ENCODE results near the gene USP20. TPM values are rescaled to one million over a fixed set of nuclear protein-coding genes. Genes with fewer than 3 reads are reported as not detected.
A peak's percentile ranks its signal among the peaks of the same experiment; 100 is the strongest.

Gene USP20
- total and polyA plus RNA-seq, 4 donors: 11.4 to 38.9 (median 24.0) TPM

- 92% methylated on average over 24 of the region's 24 CpGs for WGBS (ENCODE audit: insufficient coverage)
- H3K4me3 ChIP-seq (ENCODE audit: low read depth, low read length): no peak overlapping the region
- DNase-seq (ENCODE audit: low read depth in 4 of 6, low spot score in 6 of 6): no peak
- peaks cover 57% of the 10 kb centered on the region for H3K36me3 ChIP-seq (ENCODE audit: control insufficient read depth, insufficient read depth, low read length)
- H3K27ac ChIP-seq (ENCODE audit: low read depth, low read length): no peak overlapping the region
- H3K27me3 ChIP-seq (ENCODE audit: control insufficient read depth, insufficient read depth, low read length): no peaks in the 10 kb centered on the region
- peaks cover 16% of the 10 kb centered on the region for H3K4me1 ChIP-seq (ENCODE audit: control insufficient read depth, insufficient read depth, low read length)
- no peaks in the 10 kb centered on the region for H3K9me3 ChIP-seq (ENCODE audit: control insufficient read depth, insufficient read depth, low read length)
These were observed 34.6 kb downstream of the USP20 start for GRCh38 chr9:129869585-129870501.

GRCh38 chr9:129871046-129871445 is 35.8 kb downstream of the USP20 start:
- Histone ChIP-seq H3K9me3 (ENCODE audit: control insufficient read depth, insufficient read depth, low read length) (no peaks in the 10 kb centered on the region), H3K36me3 (ENCODE audit: control insufficient read depth, insufficient read depth, low read length) (peaks cover 45% of the 10 kb centered on the region), H3K4me1 (ENCODE audit: control insufficient read depth, insufficient read depth, low read length) (peaks cover 12% of the 10 kb centered on the region), H3K4me3 (ENCODE audit: low read depth, low read length) (no peak overlapping the region), H3K27ac (ENCODE audit: low read depth, low read length) (no peak overlapping the region), H3K27me3 (ENCODE audit: control insufficient read depth, insufficient read depth, low read length) (no peaks in the 10 kb centered on the region)
- DNase-seq (ENCODE audit: low read depth in 4 of 6, low spot score in 6 of 6): no peak
- WGBS (ENCODE audit: insufficient coverage): 51% methylated on average over 6 of the region's 11 CpGs

- Histone ChIP-seq H3K36me3 (ENCODE audit: control insufficient read depth, insufficient read depth, low read length) (peaks cover 19% of the 10 kb centered on the region), H3K27me3 (ENCODE audit: control insufficient read depth, insufficient read depth, low read length) (no peaks in the 10 kb centered on the region), H3K27ac (ENCODE audit: low read depth, low read length) (no peak overlapping the region), H3K4me3 (ENCODE audit: low read depth, low read length) (no peak overlapping the region), H3K4me1 (ENCODE audit: control insufficient read depth, insufficient read depth, low read length) (no peaks in the 10 kb centered on the region), H3K9me3 (ENCODE audit: control insufficient read depth, insufficient read depth, low read length) (no peaks in the 10 kb centered on the region)
- WGBS (ENCODE audit: insufficient coverage): 74% methylated on average over 15 of the region's 16 CpGs
- no peak for DNase-seq (ENCODE audit: low read depth in 4 of 6, low spot score in 6 of 6)
These were observed 38.4 kb downstream of the USP20 start for GRCh38 chr9:129873563-129874190.

- Histone ChIP-seq H3K27me3 (ENCODE audit: control insufficient read depth, insufficient read depth, low read length) (no peaks in the 10 kb centered on the region), H3K4me3 (ENCODE audit: low read depth, low read length) (no peak overlapping the region), H3K4me1 (ENCODE audit: control insufficient read depth, insufficient read depth, low read length) (no peaks in the 10 kb centered on the region), H3K27ac (ENCODE audit: low read depth, low read length) (no peak overlapping the region), H3K9me3 (ENCODE audit: control insufficient read depth, insufficient read depth, low read length) (no peaks in the 10 kb centered on the region), H3K36me3 (ENCODE audit: control insufficient read depth, insufficient read depth, low read length) (peaks cover 11% of the 10 kb centered on the region)
- no peak for DNase-seq (ENCODE audit: low read depth in 4 of 6, low spot score in 6 of 6)
- 94% methylated on average over 38 of the region's 38 CpGs for WGBS (ENCODE audit: insufficient coverage)
These were observed 39.2 kb downstream of the USP20 start for GRCh38 chr9:129874261-129875101.

GRCh38 chr9:129875181-129875611 is 39.9 kb downstream of the USP20 start:
- Histone ChIP-seq H3K9me3 (ENCODE audit: control insufficient read depth, insufficient read depth, low read length) (no peaks in the 10 kb centered on the region), H3K27me3 (ENCODE audit: control insufficient read depth, insufficient read depth, low read length) (no peaks in the 10 kb centered on the region), H3K27ac (ENCODE audit: low read depth, low read length) (no peak overlapping the region), H3K4me3 (ENCODE audit: low read depth, low read length) (no peak overlapping the region), H3K4me1 (ENCODE audit: control insufficient read depth, insufficient read depth, low read length) (no peaks in the 10 kb centered on the region), H3K36me3 (ENCODE audit: control insufficient read depth, insufficient read depth, low read length) (peaks cover 4% of the 10 kb centered on the region)
- DNase-seq (ENCODE audit: low read depth in 4 of 6, low spot score in 6 of 6): no peak
- 91% methylated on average over 12 of the region's 23 CpGs for whole genome bisulfite sequencing (ENCODE audit: insufficient coverage)

- no peaks in the 10 kb centered on the region for H3K36me3 ChIP-seq (ENCODE audit: control insufficient read depth, insufficient read depth, low read length)
- peak in 2 of 6 donors; percentile 49 to 65 for DNase-seq (ENCODE audit: low read depth in 4 of 6, low spot score in 6 of 6)
- no peak overlapping the region for H3K27ac ChIP-seq (ENCODE audit: low read depth, low read length)
- peaks cover 4% of the 10 kb centered on the region for H3K4me1 ChIP-seq (ENCODE audit: control insufficient read depth, insufficient read depth, low read length)
- WGBS (ENCODE audit: insufficient coverage): 90% methylated on average over 25 of the region's 27 CpGs
- H3K27me3 ChIP-seq (ENCODE audit: control insufficient read depth, insufficient read depth, low read length): no peaks in the 10 kb centered on the region
- no peaks in the 10 kb centered on the region for H3K9me3 ChIP-seq (ENCODE audit: control insufficient read depth, insufficient read depth, low read length)
- no peak overlapping the region for H3K4me3 ChIP-seq (ENCODE audit: low read depth, low read length)
These were observed 40.6 kb downstream of the USP20 start for GRCh38 chr9:129875687-129876395.

- Histone ChIP-seq H3K36me3 (ENCODE audit: control insufficient read depth, insufficient read depth, low read length) (no peaks in the 10 kb centered on the region), H3K4me1 (ENCODE audit: control insufficient read depth, insufficient read depth, low read length) (peaks cover 14% of the 10 kb centered on the region), H3K9me3 (ENCODE audit: control insufficient read depth, insufficient read depth, low read length) (no peaks in the 10 kb centered on the region), H3K4me3 (ENCODE audit: low read depth, low read length) (no peak overlapping the region), H3K27me3 (ENCODE audit: control insufficient read depth, insufficient read depth, low read length) (no peaks in the 10 kb centered on the region), H3K27ac (ENCODE audit: low read depth, low read length) (no peak overlapping the region)
- WGBS (ENCODE audit: insufficient coverage): 96% methylated on average over 5 of the region's 7 CpGs
- no peak for DNase-seq (ENCODE audit: low read depth in 4 of 6, low spot score in 6 of 6)
These were observed 41.6 kb downstream of the USP20 start for GRCh38 chr9:129876815-129877214.

- WGBS (ENCODE audit: insufficient coverage): 91% methylated on average over 11 of the region's 11 CpGs
- Histone ChIP-seq H3K27ac (ENCODE audit: low read depth, low read length) (no peak overlapping the region), H3K27me3 (ENCODE audit: control insufficient read depth, insufficient read depth, low read length) (no peaks in the 10 kb centered on the region), H3K36me3 (ENCODE audit: control insufficient read depth, insufficient read depth, low read length) (peaks cover 8% of the 10 kb centered on the region), H3K4me1 (ENCODE audit: control insufficient read depth, insufficient read depth, low read length) (peaks cover 14% of the 10 kb centered on the region), H3K9me3 (ENCODE audit: control insufficient read depth, insufficient read depth, low read length) (no peaks in the 10 kb centered on the region), H3K4me3 (ENCODE audit: low read depth, low read length) (no peak overlapping the region)
- DNase-seq (ENCODE audit: low read depth in 4 of 6, low spot score in 6 of 6): no peak
These were observed 43.0 kb downstream of the USP20 start for GRCh38 chr9:129878291-129878690.

Measured in spinal cord (tissue), 10 donors.